Measurements from ENCODE around the gene AUTS2.

Gene AUTS2

GRCh38 chr7:70771451-70771850 is 1173.2 kb downstream of the AUTS2 start:
- no peak for TF ChIP-seq CTCF (conservative IDR thresholded peaks at IDR 0.05; ENCODE audit: low read depth, low read length)
- no peak overlapping the region for H3K4me3 ChIP-seq (ENCODE audit: low read length)
- no peak for DNase-seq (ENCODE audit: low read depth)

GRCh38 chr7:70772891-70773290 is 1174.6 kb downstream of the AUTS2 start:
- H3K4me3 ChIP-seq (ENCODE audit: low read length), result no peak overlapping the region
- no peak for TF ChIP-seq CTCF (conservative IDR thresholded peaks at IDR 0.05; ENCODE audit: low read depth, low read length)
- no peak for DNase-seq (ENCODE audit: low read depth)

GRCh38 chr7:70773406-70773805 is 1175.1 kb downstream of the AUTS2 start:
- no peak for TF ChIP-seq CTCF (conservative IDR thresholded peaks at IDR 0.05; ENCODE audit: low read depth, low read length)
- no peak for DNase-seq (ENCODE audit: low read depth)
- no peak overlapping the region for H3K4me3 ChIP-seq (ENCODE audit: low read length)

- DNase-seq (ENCODE audit: low read depth), result no peak
- TF ChIP-seq CTCF (conservative IDR thresholded peaks at IDR 0.05; ENCODE audit: low read depth, low read length), result no peak
- no peak overlapping the region for H3K4me3 ChIP-seq (ENCODE audit: low read length)
These were observed 1176.8 kb downstream of the AUTS2 start for GRCh38 chr7:70774950-70775527.

GRCh38 chr7:70775570-70776156 is 1177.4 kb downstream of the AUTS2 start:
- no peak for DNase-seq (ENCODE audit: low read depth)
- H3K4me3 ChIP-seq (ENCODE audit: low read length), result no peak overlapping the region
- peak; percentile 27 for TF ChIP-seq CTCF (conservative IDR thresholded peaks at IDR 0.05; ENCODE audit: low read depth, low read length)

- H3K4me3 ChIP-seq (ENCODE audit: low read length), result no peak overlapping the region
- DNase-seq (ENCODE audit: low read depth), result no peak
- TF ChIP-seq CTCF (conservative IDR thresholded peaks at IDR 0.05; ENCODE audit: low read depth, low read length), result no peak
These were observed 1178.4 kb downstream of the AUTS2 start for GRCh38 chr7:70776627-70777101.

- no peak for TF ChIP-seq CTCF (conservative IDR thresholded peaks at IDR 0.05; ENCODE audit: low read depth, low read length)
- no peak for DNase-seq (ENCODE audit: low read depth)
- no peak overlapping the region for H3K4me3 ChIP-seq (ENCODE audit: low read length)
These were observed 1179.0 kb downstream of the AUTS2 start for GRCh38 chr7:70777251-70777650.
